GM12878 (cell line): ENCODE data around the gene ERVFRD-1.

Experiments used
- CBX5 ChIP-seq: sonication (generic); IDR thresholded peaks from 2 replicates; pipeline ENCODE4 v1.6.1; 2016; ENCODE audit warnings: low read depth, moderate library complexity, mild to moderate bottlenecking, inconsistent platforms
- IRF4 ChIP-seq: IDR thresholded peaks from 2 replicates; pipeline ENCODE4 v1.6.1; 2011; ENCODE audit warnings: low read depth, low read length
- NFYB ChIP-seq: IDR thresholded peaks from 2 replicates; pipeline ENCODE4 v1.6.1; 2011; ENCODE audit warnings: low read depth, mild to moderate bottlenecking, low read length, improper control_type of control experiment, moderate library complexity; ENCODE audit not compliant: insufficient read depth
- POLR2A ChIP-seq: IDR thresholded peaks from 2 replicates; pipeline ENCODE4 v1.6.1; 2011; ENCODE audit warnings: low read depth, mild to moderate bottlenecking, low read length
- TF ChIP-seq, protein P1 (sequence below), 3 experiments: IDR thresholded peaks in 2 of 3; conservative IDR thresholded peaks in 1 of 3; 2 replicates each; pipeline ENCODE4 v1.5.1; 2011; ENCODE audit warnings: low read depth in 3 of 3, low read length in 3 of 3, mild to moderate bottlenecking in 3 of 3, control low read depth in 2 of 3, moderate library complexity in 2 of 3, inconsistent platforms in 1 of 3, mixed read lengths in 1 of 3; ENCODE audit not compliant: control insufficient read depth in 2 of 3, insufficient read depth in 1 of 3; ENCODE audit errors: extremely low read depth in 1 of 3

DNA sequence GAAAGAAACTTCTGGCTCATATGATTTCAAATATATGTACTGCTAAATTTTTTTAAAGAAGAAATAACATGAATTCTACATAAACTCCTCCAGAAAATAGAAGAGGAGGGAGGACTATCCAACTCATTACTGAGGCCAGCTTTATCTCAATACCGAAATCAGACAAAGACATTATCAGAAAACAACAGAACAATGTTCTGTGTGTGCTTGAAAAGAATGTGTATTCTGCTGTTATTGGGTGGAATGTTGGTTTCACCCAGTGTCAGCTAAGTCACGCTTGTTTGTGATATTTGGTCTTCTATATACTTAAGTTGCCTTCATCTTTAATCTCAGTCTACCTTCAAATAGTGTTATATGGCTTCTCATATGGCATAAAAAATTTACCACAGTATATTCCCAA, 48.8 kb downstream of the ERVFRD-1 start:
- TF ChIP-seq, protein P1, sequence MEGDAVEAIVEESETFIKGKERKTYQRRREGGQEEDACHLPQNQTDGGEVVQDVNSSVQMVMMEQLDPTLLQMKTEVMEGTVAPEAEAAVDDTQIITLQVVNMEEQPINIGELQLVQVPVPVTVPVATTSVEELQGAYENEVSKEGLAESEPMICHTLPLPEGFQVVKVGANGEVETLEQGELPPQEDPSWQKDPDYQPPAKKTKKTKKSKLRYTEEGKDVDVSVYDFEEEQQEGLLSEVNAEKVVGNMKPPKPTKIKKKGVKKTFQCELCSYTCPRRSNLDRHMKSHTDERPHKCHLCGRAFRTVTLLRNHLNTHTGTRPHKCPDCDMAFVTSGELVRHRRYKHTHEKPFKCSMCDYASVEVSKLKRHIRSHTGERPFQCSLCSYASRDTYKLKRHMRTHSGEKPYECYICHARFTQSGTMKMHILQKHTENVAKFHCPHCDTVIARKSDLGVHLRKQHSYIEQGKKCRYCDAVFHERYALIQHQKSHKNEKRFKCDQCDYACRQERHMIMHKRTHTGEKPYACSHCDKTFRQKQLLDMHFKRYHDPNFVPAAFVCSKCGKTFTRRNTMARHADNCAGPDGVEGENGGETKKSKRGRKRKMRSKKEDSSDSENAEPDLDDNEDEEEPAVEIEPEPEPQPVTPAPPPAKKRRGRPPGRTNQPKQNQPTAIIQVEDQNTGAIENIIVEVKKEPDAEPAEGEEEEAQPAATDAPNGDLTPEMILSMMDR (IDR thresholded peaks at IDR 0.05 in 2 of 3, conservative IDR thresholded peaks at IDR 0.05 in 1 of 3; ENCODE audit: control insufficient read depth in 2 of 3, extremely low read depth in 1 of 3, insufficient read depth in 1 of 3, low read depth in 3 of 3, low read length in 3 of 3): no peak
- no peak for TF ChIP-seq POLR2A
- TF ChIP-seq NFYB: no peak
- no peak for TF ChIP-seq IRF4
- TF ChIP-seq CBX5: no peak
